PC-3 (cell line): ENCODE results near the gene FUT7. TPM values are rescaled to one million over a fixed set of nuclear protein-coding genes. Genes with fewer than 3 reads are reported as not detected.

Experiments used
- ATAC-seq: fragments of 200-7000 bp; cut with Tn5 transposase; 2 replicates; pipeline ENCODE4 v1.9.1; 2020; ENCODE audit warnings: mild to moderate bottlenecking, moderate library complexity
- BruUV-seq: library from RNA; stranded (reverse); fragments of 400-500 nt; replicated peaks from 2 replicates; lab custom pipeline; 2021; lab: Mats Ljungman, UMichigan
- CTCF ChIA-PET: fragments of 300-600 bp; sonication (Branson Sonifier 250); formaldehyde crosslinking; loops from one replicate; lab custom pipeline; 2022; ENCODE audit warnings: antibody characterized with exemption; lab: Charles Lee
- POLR2A ChIA-PET: fragments of 300-600 bp; sonication (Branson Sonifier 250); formaldehyde crosslinking; loops from one replicate; lab custom pipeline; 2022; ENCODE audit warnings: antibody characterized with exemption; ENCODE audit not compliant: unreplicated experiment; lab: Charles Lee
- DNase-seq: peaks from one replicate; pipeline ENCODE4 v3.0.0-alpha.2; 2015
- H2AFZ ChIP-seq: fragments of 300-600 bp; sonication (generic); 2 replicates; pipeline ENCODE4 v1.6.0; 2016; ENCODE audit warnings: antibody characterized with exemption, low read length
- H3F3A ChIP-seq: fragments of 300-600 bp; sonication (generic); one replicate; pipeline ENCODE4 v1.6.0; 2017; ENCODE audit warnings: antibody characterized with exemption, low read length, control low read depth, mild to moderate bottlenecking; ENCODE audit not compliant: unreplicated experiment
- H3K27ac ChIP-seq: fragments of 300-600 bp; sonication (generic); 2 replicates; pipeline ENCODE4 v1.5.1; 2016; ENCODE audit warnings: mild to moderate bottlenecking, low read length
- H3K27me3 ChIP-seq: fragments of 300-600 bp; sonication (generic); 2 replicates; pipeline ENCODE4 v1.6.1; 2016; ENCODE audit warnings: low read length, mixed read lengths
- H3K36me3 ChIP-seq: fragments of 300-600 bp; sonication (generic); 2 replicates; pipeline ENCODE4 v1.6.1; 2016; ENCODE audit warnings: low read depth, mixed run types, low read length, mixed read lengths
- H3K4me1 ChIP-seq: fragments of 300-600 bp; sonication (generic); 2 replicates; pipeline ENCODE4 v1.5.1; 2016; ENCODE audit warnings: low read length; ENCODE audit not compliant: insufficient read depth
- H3K4me2 ChIP-seq: fragments of 300-600 bp; sonication (generic); 2 replicates; pipeline ENCODE4 v1.6.0; 2016; ENCODE audit warnings: low read length
- H3K4me3 ChIP-seq: fragments of 300-600 bp; sonication (generic); 2 replicates; pipeline ENCODE4 v1.5.1; 2016; ENCODE audit warnings: mild to moderate bottlenecking, low read length, mixed read lengths
- H3K79me2 ChIP-seq: fragments of 300-600 bp; sonication (generic); 2 replicates; pipeline ENCODE4 v1.6.1; 2017; ENCODE audit warnings: low read length, mixed read lengths
- H3K9ac ChIP-seq: fragments of 300-600 bp; sonication (generic); 2 replicates; pipeline ENCODE4 v1.6.0; 2016; ENCODE audit warnings: mild to moderate bottlenecking, low read length
- H3K9me2 ChIP-seq: fragments of 300-600 bp; sonication (generic); replicated peaks from 2 replicates; pipeline ENCODE4 v1.6.1; 2016; ENCODE audit warnings: mixed run types, low read length, mixed read lengths
- H3K9me3 ChIP-seq: fragments of 300-600 bp; sonication (generic); 2 replicates; pipeline ENCODE4 v1.6.1; 2016; ENCODE audit warnings: low read length, mixed read lengths
- H4K20me1 ChIP-seq: fragments of 300-600 bp; sonication (generic); 2 replicates; pipeline ENCODE4 v1.6.1; 2016; ENCODE audit warnings: low read length, mixed read lengths
- CTCF ChIP-seq: fragments of 300-600 bp; sonication (generic); conservative IDR thresholded peaks from 2 replicates; pipeline ENCODE4 v1.5.1; 2017; ENCODE audit warnings: antibody characterized with exemption, low read depth, mild to moderate bottlenecking, low read length
- EZH2 ChIP-seq: fragments of 300-600 bp; sonication (generic); IDR thresholded peaks from one replicate; pipeline ENCODE4 v1.6.1; 2017; ENCODE audit warnings: antibody characterized with exemption, mild to moderate bottlenecking, low read length; ENCODE audit not compliant: unreplicated experiment
- EZH2phosphoT487 ChIP-seq: fragments of 300-600 bp; sonication (generic); IDR thresholded peaks from 2 replicates; pipeline ENCODE4 v1.6.1; 2018; ENCODE audit warnings: mild to moderate bottlenecking, antibody characterized with exemption, low read length, borderline replicate concordance
- intact Hi-C: fragments of 100-400 bp; cut with micrococcal nuclease; formaldehyde crosslinking; loops from 2 replicates; pipeline ENCODE4 v1.9.0; 2023
- total RNA-seq: library from RNA; depleted of rRNA; stranded (reverse); fragments of >200 nt; gene quantifications from 2 replicates; pipeline ENCODE4 v1.2.3, GENCODE V29; 2014

FUT7 gene
- total RNA-seq, 1 experiment from 2014 or later, result not detected

- H3F3A ChIP-seq, result no peaks in the 10 kb centered on the region
- H3K27me3 ChIP-seq, result no peaks in the 10 kb centered on the region
- no peaks in the 10 kb centered on the region for H3K9me3 ChIP-seq
- POLR2A ChIA-PET, result no interaction called here
- ATAC-seq (no peak), DNase-seq (no peak)
- CTCF ChIA-PET, result no interaction called here
- TF ChIP-seq CTCF, result no peak
- TF ChIP-seq EZH2, result no peak
- no peak for TF ChIP-seq EZH2phosphoT487
- H3K27ac ChIP-seq, result no peak overlapping the region
- H3K4me1 ChIP-seq, result peaks cover 9% of the 10 kb centered on the region; the same call in 1 of the 2 replicates
- no TSS peak for BruUV-seq
- H3K4me3 ChIP-seq, result no peak overlapping the region
- H3K9ac ChIP-seq, result no peak overlapping the region
- no peak overlapping the region for H3K4me2 ChIP-seq
- no peaks in the 10 kb centered on the region for H3K36me3 ChIP-seq
- intact Hi-C loops, result no loop called here
- H3K79me2 ChIP-seq, result peaks cover 24% of the 10 kb centered on the region
- H2AFZ ChIP-seq, result no peak overlapping the region
- peaks cover 7% of the 10 kb centered on the region; the same call in 1 of the 2 replicates for H4K20me1 ChIP-seq
- no peaks in the 10 kb centered on the region for H3K9me2 ChIP-seq
These were observed 8.7 kb upstream of the FUT7 start for GRCh38 chr9:137040568-137040967.

GRCh38 chr9:137039611-137040366, 7.9 kb upstream of the FUT7 start:
- Histone ChIP-seq H3K4me2 (no peak overlapping the region), H3K9ac (no peak overlapping the region), H3F3A (no peaks in the 10 kb centered on the region), H3K79me2 (peaks cover 17% of the 10 kb centered on the region), H3K4me3 (no peak overlapping the region), H3K27ac (no peak overlapping the region), H3K4me1 (peaks cover 13% of the 10 kb centered on the region), H3K9me2 (no peaks in the 10 kb centered on the region), H3K9me3 (no peaks in the 10 kb centered on the region), H3K36me3 (no peaks in the 10 kb centered on the region), H3K27me3 (no peaks in the 10 kb centered on the region), H4K20me1 (peaks cover 7% of the 10 kb centered on the region; the same call in 1 of the 2 replicates), H2AFZ (no peak overlapping the region)
- TF ChIP-seq CTCF, result no peak
- no peak for TF ChIP-seq EZH2
- no peak for TF ChIP-seq EZH2phosphoT487
- DNase-seq (no peak), ATAC-seq (no peak)
- intact Hi-C loops, result loop anchor here (5.0 kb wide), 1 partner anchor 252 kb away; no protein-coding TSS in a partner anchor
- BruUV-seq, result no TSS peak
- ChIA-PET CTCF (no interaction called here), POLR2A (no interaction called here)

GRCh38 chr9:137038916-137039315, 7.0 kb upstream of the FUT7 start:
- Histone ChIP-seq H3K4me1 (peaks cover 9% of the 10 kb centered on the region), H2AFZ (no peak overlapping the region), H3K27ac (no peak overlapping the region), H3K79me2 (peaks cover 8% of the 10 kb centered on the region), H3K9ac (no peak overlapping the region), H3F3A (no peaks in the 10 kb centered on the region), H3K36me3 (no peaks in the 10 kb centered on the region), H3K27me3 (no peaks in the 10 kb centered on the region), H4K20me1 (peaks cover 3% of the 10 kb centered on the region; the same call in 1 of the 2 replicates), H3K9me2 (no peaks in the 10 kb centered on the region), H3K4me3 (no peak overlapping the region), H3K4me2 (no peak overlapping the region), H3K9me3 (no peaks in the 10 kb centered on the region)
- ATAC-seq, result no peak
- BruUV-seq, result no TSS peak
- ChIA-PET POLR2A (no interaction called here), CTCF (no interaction called here)
- DNase-seq, result no peak
- no peak for TF ChIP-seq CTCF
- TF ChIP-seq EZH2, result no peak
- TF ChIP-seq EZH2phosphoT487, result no peak
- intact Hi-C loops, result loop anchor here (5.0 kb wide), 1 partner anchor 252 kb away; no protein-coding TSS in a partner anchor
